GM19468 (cell line): ENCODE measurements around the gene C10orf105.

Experiments used
- ATAC-seq: cut with Tn5 transposase; IDR thresholded peaks from one replicate; pipeline ENCODE4 v1.9.1; 2021; ENCODE audit warnings: mild to moderate bottlenecking, moderate library complexity, moderate number of reproducible peaks; ENCODE audit not compliant: unreplicated experiment; ENCODE audit errors: extremely low read depth

The C10orf105 gene

DNA sequence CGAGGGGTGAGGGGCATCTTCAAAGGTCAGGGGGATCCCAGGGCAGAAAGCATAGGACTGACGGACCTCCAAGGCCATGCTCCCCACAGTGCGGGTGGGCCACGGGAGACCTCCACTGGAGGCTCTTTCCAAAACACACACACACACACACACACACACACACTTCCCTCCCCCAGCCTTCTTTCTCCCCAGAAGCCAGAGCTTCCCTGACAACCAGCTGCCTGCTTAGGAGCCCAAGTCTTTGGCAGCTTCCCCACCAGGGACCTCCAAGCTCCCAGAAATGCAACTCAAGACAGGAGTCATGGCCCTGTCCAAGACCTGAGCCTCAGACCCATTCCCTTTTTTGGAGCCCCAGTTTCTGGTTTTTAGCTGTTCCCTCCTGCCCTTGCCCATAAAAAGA is 710 bp upstream of the C10orf105 start:
- no peak for ATAC-seq

- no peak for ATAC-seq
Observed at GRCh38 chr10:71719042-71719441, 536 bp downstream of the C10orf105 start.

DNA sequence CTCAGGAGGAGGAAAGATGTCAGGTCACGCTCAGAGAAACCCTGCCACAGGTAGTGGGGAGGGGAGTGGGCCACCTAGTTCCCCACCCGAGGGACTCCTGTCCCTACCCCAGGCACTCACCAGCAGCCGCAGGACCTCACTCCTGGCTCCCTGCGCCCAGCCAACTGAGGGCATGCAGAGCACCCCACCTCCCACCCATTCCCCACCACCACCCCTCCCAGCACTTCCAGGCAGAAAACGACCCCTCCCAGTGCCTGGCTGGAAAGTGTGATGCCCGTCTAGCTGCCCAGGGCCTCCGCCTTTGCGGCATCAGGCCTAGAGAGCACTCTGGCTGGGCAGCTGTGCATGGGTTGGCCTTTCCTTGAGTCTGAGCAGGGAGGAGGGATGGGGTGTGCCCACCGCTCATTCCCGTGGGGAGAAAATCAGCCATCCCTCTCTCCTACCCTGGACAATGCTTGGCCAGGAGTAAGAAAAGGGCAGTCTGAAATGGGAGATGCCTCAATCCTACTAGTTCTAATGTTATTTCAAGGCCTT is 1.3 kb downstream of the C10orf105 start:
- ATAC-seq = no peak

DNA sequence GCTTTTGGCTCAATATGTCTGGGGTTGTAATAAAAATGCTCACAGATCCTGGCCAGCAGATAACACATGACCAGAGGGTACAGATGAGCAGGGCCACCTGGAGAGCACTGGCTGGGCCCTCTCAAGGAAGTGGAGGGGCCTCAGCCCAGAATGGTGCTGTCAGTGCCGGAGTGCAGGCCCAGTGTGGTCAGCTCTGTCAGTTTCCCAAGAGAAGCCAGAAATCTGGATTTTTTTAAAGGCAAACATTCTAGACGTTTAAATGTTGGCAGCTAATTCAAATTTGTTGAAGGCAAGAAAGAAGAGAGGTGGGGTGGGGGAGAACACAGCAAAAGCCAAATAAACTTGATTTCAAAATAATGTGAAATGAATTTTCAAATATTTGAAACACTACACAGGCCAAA is 2.0 kb downstream of the C10orf105 start:
- no peak for ATAC-seq

DNA sequence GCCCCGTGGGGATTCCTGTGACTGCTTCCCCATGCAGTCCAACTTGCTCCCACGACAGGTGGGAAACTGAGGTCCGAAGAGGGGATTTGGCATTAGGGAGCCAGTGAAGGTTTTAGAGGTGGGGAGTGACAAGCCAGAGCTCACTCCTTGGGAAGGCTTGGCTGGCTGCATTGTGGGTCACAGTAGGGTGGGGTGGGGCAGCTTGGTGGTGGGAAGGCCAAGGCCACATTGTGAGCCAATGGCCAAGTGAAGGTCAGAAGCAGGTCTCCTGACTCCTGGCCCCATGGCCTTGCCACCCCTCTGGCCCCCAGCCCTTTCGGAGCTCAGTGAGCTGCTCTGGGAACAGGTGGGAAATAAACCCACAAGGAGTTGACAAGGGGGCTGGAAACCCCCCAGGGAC is 2.5 kb downstream of the C10orf105 start:
- ATAC-seq = no peak

DNA sequence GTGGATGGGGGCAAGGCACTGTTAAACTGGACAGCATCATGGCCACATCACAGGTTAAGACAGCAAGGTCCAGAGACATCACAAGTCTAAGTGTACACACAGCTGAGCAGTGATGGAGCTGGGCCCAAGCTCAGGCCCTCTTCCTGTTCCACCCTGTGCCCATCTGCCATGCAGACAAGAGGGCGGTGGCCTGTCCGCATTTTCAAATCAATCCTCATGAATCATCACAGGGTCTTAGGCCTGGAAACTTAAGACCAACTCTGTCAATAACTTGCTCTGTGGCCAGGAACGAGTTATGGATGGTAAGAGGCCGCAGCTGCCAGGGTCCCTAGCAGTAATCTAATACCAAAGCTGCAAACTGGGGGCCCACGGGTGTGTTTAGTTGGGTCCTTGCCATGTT is 3.2 kb downstream of the C10orf105 start:
- ATAC-seq = no peak

- ATAC-seq = no peak
Observed at GRCh38 chr10:71715860-71716259, 3.7 kb downstream of the C10orf105 start.

GRCh38 chr10:71715026-71715425 is 4.6 kb downstream of the C10orf105 start:
- no peak for ATAC-seq

- no peak for ATAC-seq
Observed at GRCh38 chr10:71714592-71714991, 5.0 kb downstream of the C10orf105 start.

DNA sequence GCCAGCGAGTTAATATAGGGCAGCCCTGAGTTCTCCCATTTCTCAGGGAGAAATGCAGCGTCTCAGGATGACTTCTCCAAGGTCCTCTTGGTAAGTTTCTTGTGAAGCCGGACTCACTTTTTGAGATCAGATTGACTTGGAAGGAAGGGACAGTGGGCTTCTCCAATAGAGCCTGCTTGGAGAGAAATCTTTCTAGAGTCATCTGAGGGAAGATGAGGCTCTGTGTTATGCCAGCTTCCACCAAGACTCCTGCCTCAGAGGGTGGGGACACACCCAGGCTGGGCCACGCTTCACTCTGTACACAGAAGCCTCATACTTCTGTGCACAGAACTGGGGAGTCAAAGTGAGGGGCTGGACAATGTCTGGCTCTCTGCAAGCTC is 5.6 kb downstream of the C10orf105 start:
- no peak for ATAC-seq

DNA sequence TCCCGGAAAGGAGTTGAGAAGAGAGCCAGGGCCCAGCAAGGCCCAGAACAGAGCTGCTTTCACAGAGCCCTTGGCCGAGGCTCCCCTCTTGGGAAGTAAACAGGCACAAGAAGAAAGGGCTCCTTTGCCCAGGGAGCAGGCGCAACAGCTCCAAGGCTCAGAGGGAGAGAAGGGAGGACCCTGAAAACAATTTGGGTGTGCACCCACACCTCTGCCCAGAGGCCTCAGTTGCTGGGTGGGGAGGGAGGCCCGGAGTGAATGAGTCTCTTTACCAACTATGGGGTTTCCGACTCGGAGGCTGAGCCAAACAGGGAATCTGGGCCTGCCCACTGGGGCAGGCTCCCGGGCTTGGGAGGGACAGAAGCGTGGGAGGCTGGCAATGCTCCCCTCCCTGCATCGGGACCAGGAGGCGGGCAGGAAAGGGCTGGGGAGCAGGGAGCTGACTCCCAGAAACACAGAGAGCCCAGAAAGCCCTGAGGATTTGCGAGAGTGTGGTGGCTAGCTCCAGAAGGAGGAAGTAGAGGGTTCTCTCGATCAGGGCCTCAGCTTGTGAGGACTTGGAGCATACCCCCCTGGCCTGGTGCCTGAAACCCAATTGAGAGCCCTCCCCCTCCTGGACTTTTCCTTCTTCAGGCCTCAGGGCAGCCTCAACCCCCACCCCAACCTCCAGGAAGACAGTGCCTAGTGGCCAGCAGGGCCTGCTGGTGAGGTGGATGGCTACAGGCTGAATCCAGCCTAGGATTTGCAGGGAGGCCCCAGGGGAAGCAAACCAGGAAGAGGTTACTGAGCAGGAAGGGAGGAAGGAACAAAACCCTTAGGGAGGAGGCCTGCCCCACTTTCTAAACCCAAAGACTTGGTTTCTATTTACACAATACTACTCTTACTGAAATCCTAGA is 6.2 kb downstream of the C10orf105 start:
- ATAC-seq = no peak

GRCh38 chr10:71712572-71713134 is 6.9 kb downstream of the C10orf105 start:
- no peak for ATAC-seq

DNA sequence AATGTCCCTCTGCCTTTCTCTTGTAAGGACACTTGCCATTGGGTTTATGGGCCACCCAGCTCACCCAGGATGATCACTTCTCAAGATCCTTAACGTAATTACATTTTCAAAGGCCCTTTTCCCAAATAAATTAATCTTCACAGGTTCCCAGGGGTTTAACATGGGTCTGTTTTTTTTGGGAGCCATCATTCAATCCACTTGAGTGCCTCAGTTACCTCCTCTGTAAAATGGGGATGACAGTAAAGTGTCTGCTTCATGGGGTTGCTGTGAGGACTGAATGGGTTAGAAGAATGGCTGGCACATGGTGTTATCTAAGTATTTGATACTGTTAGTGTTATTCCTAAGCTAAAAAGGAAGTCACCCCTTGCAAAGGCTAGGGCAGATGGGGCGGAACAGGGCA is 7.4 kb downstream of the C10orf105 start:
- no peak for ATAC-seq

DNA sequence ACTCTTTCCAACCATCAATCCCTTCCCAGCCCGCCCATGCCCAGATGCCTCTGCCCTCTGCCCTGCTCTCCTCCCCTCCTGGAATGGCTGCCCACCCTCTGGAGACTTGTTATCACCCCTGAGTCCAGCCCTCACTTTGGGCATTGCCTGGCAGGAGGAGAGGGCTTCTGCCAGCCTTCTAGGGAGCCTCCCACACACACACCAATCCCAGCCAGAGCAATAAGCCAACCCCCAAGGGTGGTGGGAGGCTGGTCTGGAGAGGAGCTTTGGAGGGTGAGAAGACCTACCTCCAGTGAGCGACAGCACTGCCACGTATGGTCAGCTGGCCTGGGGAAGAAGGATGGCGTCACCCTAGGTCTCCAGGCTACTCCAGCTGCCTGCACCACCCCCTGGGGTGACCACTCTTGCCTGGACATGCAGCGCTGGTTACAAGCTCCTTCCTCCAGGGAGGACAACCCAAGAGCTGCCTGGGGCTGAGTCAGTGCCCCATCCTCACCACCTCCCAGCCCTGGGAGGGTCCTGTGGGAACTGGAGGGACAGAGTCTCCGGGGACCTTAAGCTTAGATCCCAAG is 8.4 kb downstream of the C10orf105 start:
- ATAC-seq = no peak

- ATAC-seq = no peak
Observed at GRCh38 chr10:71710519-71710918, 9.1 kb downstream of the C10orf105 start.

DNA sequence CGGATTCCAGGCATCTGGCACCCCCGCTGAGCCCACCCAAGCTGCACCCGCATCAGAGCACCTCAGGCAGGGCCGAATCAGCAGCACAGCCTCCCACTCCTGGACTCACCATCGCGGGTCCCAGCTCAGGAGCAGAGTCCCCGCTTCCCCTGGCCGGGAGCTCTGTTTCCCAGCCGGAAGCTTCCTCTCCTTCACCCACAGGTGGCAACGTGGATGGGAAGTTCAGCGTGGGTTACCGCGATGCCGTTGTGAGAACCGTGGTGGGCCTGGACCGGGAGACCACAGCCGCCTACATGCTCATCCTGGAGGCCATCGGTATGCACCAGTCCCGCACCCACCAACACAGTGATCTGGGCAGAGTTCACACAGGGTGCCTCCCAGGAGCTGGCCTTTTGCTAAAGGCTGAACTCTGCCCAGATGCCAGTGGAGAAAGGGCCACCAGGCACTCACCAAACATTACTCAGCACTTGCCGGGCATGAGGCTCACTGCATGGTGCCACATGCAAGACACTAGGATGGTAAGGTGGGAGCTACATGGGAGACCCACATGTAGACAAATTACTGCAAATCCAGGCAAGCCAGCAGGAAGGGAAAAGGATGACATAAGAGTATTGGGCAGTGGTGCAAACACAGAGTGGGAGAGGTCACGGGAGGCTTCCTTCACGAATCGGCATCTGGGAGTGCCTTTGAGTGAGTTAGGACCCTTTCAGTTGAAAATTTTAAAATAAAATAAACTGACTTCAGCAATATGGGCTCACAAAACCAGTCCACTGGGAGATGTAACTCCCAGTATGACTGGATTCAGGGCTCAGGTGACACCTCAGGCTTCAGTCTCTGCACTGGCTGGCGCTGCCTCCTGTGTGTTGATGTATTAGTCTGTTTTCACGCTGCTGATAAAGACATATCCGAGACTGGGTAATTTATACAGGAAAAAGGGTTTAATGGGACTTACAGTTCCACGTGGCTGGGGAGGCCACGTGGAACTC is 10.4 kb downstream of the C10orf105 start:
- ATAC-seq = no peak

GRCh38 chr10:71708301-71708703 is 11.3 kb downstream of the C10orf105 start:
- ATAC-seq = no peak

GRCh38 chr10:71707240-71707789 is 12.3 kb downstream of the C10orf105 start:
- no peak for ATAC-seq

DNA sequence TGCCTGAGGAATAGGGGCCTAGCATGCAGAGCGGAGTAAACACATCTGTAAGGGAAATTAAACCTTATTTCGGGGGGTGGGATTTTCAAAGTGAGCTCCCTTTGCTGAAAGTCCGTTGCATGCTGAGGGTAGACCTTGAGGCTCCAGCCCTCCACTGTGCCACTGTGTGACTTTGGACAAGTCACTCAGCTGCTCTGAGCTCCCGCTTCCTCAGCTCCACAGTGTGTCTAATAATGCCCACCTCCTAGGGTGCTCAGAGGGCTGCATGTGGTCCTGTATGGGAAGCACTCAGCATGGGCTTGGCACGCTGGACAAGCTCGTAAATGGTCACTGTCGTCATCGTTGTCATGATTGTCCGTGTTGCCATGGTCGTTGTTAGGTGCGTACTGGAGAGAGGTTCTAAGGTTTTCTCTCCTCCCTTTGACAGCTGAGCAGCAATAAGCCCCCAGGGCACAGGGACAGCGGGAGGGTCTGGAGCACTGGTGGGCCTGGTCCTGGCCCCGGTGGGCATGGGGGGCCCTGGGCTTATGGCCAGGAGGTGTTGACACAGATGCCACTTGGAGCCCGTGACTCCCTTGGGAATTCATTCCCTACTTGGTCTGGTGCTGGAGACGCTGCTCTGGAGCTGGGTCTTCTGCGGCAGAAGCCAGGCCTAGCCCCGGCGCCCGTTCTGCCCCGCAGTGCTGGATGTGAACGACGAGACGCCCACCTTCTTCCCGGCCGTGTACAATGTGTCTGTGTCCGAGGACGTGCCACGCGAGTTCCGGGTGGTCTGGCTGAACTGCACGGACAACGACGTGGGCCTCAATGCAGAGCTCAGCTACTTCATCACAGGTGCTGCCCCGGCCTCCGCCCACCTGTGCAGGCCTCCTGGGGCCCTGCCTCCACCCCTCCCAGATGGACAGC is 13.1 kb downstream of the C10orf105 start:
- no peak for ATAC-seq
